ENCODE measurements around the gene LATS2.
"Not testable (repeated sequence)": the region's sequence is repeated elsewhere in the genome, so short reads cannot be mapped to it uniquely, and the experiment has no call there.

The LATS2 gene

DNA sequence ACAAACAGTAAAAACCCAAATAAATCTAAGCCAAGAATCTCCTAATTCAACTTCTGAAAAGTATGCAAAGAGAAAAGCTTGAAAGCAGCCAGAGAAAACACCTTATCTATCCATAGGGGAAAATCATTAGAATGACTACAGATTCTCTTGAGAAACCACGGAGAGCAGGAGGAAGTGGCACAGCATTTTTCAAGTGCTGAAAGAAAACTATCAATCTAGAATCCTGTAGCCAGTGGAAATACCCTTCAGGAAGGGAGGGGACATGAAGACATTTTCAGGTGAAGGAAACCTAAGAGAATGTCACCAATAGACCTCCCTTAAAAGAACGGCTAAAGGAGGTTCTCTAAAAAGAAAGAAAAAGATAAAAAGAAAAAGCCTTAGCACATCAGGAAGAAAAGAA is 92.6 kb downstream of the LATS2 start:
- no peak for DNase-seq (ENCODE audit: low read depth in 1 of 2, low spot score in 1 of 2)

DNA sequence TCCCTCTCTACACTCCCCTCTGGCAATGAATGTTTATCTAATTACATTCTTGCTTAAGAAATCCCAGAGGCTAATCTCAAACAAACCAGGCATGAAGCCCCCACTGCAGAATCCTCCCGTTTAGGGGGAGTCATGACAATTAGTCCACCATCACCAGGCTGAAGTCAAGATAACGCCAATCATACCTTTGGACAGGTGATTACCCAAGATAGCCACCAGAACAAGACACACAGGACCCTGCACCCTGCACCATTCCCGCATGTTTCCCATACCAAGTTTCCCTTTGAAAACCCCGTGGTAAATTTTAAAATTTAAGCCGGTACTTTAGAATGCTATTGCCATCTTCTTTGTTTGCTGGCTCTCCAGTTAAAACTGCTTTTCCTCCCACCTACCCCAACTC is 94.0 kb downstream of the LATS2 start:
- no peak for DNase-seq (ENCODE audit: low read depth in 1 of 2, low spot score in 1 of 2)

DNA sequence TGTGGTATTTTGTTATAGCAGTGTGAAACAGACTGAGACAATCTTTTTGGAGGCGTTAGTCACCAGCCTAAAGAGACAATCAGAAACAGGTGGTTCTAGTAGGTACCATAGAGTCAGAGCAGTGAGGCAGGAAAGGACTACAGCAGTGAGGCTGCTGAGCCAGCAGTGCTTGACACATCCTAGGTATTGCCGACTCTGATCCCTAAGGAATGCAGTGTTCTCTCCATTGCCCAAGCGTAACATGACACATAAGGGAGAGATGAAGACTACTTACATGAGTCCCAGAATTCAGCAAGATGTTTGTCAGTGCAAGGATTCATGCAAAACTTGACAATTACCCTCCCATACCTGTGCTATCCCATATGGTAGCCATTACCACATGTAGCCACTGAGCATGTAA is 96.5 kb downstream of the LATS2 start:
- no peak for DNase-seq (ENCODE audit: low read depth in 1 of 2, low spot score in 1 of 2)

DNA sequence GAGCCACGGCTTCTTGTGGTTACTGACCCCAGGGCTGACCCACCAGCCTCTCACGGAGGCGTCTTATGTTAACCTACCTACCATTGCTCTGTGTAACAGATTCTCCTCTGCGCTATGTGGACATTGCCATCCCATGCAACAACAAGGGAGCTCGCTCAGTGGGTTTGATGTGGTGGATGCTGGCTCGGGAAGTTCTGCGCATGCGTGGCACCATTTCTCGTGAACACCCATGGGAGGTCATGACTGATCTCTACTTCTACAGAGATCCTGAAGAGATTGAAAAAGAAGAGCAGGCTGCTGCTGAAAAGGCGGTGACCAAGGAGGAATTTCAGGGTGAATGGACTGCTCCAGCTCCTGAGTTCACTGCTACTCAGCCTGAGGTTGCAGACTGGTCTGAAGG is 99.7 kb downstream of the LATS2 start:
- DNase-seq (ENCODE audit: low read depth in 1 of 2, low spot score in 1 of 2): not testable (repeated sequence)

DNA sequence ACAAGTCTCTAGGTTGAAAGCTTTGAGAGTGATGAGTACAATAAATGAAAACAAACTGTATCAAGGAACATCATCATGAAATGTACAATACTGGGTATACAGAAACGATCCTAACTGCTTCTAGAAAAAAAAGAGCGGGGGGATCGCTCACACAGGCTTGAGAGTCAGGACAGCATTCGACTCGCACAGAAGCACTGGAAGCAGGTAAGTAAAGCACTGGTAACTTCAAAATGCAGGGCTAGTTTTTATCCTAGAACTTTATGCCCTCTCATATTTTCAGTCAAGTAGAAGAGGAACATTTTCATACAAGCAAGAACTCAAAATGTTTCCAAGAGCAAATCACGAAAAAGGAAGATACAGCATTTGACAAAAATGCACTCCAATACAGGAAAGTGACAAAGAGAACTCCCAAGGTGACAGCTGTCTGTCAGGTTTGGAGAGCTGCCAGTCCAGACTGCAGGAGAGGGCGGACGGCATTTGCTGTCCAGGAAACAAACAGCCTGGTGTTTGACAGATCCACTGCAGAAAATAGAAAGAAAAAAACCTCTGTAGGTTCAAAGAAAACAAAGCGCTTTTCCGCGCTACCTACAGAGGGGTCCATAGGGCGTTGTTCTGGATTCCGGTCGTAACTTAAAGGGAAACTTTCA is 100.6 kb downstream of the LATS2 start:
- DNase-seq (ENCODE audit: low read depth in 1 of 2, low spot score in 1 of 2): no peak

DNA sequence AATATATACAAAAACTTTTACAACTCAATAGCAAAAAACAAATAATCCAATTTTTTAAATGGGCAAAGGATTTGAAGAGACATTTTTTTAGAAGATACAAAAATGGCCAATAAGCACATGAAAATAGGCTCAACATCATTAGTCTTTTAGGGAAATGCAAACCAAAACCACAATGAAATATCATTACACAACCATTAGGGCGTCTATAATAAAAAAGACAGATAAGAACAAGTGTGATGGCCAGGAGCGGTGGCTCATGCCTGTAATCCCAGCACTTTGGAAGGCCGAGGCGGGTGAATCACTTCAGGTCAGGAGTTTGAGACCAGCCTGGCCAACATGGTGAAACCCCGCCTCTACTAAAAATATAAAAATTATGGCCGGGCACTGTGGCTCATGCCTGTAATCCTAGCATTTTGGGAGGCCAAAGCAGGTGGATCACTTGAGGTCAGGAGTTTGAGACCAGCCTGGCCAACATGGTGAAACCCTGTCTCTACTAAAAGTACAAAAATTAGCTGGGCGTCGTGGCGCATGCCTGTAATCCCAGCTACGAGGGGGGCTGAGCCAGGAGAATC is 104.3 kb downstream of the LATS2 start:
- DNase-seq (ENCODE audit: low read depth in 1 of 2, low spot score in 1 of 2): not testable (repeated sequence)

DNA sequence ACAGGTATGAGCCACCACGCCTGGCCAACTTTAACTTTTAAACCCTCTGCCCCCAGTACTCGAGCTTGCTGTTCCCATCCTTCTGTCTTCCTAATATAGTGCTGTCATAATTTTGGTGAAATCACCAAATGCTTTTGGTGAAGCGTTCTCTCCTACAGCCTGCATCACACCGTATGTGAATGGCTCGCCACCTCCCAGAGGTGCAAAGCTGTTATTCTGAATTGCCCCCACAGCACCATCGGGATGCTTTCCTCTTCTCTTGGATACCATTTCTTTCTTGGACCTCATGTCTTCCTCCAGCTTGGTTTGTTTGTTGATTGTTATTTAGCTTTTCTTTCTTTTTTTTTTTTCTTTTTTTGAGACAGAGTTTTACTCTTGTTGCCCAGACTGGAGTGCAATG is 105.9 kb downstream of the LATS2 start:
- no peak for DNase-seq (ENCODE audit: low read depth in 1 of 2, low spot score in 1 of 2)

DNA sequence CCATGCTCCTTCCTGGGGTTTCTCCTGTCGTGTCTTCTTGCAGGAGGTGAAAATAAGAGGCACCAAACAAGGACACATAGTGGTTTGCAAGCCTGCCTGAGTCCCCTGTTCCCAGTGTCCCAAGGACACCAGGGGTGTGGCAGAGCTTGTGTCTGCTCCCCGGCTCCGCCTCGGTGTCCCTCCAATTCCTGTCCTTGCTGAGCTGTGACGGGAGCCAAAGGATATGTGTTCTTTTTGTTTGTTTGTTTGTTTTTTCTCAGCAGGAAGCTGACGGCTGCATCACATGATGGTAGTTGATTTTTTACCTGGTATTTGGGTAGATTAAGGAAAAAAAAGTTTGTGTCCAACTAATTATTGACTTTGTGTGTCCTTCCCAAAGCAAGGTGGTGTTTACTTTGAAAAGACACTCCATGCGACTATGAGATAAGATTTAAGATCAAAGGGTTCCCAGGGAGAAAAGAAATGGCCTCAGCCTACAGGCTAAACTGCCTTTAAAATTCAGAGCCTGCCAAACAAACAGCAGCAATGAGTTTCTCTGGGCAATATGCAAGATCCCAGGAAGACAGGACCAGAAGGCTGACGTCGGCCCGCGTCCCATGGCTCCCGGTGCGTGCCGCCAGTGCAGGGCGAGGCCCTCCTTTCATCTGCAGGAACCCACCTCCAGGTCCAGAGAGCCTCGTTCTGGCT is 108.0 kb downstream of the LATS2 start:
- DNase-seq (ENCODE audit: low read depth in 1 of 2, low spot score in 1 of 2): no peak

DNA sequence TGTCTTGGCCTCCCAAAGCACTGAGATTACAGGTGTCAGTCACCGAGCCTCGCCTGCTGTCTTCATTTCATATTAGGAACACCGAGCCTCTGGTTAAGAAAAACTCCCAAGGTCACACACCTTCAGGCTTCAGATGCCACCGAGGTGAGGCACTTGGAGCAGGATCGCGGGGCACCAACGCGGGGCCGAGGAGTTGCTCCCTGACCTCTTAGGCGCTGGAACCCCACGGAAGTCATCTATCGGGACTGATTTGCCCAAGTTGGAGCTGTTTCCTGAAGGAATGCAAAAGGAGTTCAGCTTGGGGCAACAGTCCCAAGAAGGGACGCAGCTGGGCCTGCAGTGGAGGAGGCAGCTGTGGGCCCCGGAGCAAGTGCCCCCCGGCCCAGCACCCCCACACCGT is 108.5 kb downstream of the LATS2 start:
- no peak for DNase-seq (ENCODE audit: low read depth in 1 of 2, low spot score in 1 of 2)

DNA sequence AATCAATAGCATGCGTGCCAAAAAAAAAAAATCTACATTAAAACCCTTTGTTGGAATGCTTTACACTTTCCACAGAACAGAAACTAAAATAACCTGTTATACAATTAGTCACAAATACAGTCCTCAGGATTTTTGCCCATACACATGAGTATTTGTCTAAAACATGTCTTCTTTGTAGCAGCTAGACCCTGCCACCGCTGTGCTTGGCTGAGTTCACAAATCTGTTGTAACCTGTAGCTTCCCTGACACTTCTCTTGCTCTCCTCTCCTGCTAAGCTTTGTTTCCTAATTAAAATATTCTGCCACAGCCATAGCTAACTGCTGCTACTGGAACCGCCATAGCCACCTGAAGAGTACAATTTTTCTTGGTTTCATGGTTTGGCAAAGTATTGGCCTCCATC is 113.4 kb downstream of the LATS2 start:
- not testable (repeated sequence) for DNase-seq (ENCODE audit: low read depth in 1 of 2, low spot score in 1 of 2)

DNA sequence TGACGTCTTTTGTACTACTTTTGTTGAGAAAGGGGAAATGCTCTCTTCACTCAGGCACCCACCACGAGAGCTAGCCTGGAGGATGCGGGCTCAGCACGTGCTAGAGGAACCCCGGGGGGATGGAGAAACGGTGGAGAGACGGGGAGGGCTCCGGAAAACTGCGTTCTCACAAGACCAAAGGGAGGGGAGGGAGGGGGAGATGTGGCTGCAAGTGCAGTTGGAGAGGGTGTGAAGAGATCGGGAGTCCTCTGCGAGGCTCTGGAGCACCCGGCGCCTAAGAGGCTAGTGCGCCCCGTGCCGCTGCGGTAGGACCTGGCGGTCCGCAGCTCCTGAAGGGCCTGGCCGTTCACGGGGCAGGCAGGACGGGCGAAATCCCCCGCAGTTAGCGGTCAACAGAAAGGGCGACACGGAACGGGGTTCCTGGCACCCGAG is 115.4 kb downstream of the LATS2 start:
- DNase-seq (ENCODE audit: low read depth in 1 of 2, low spot score in 1 of 2): no peak

DNA sequence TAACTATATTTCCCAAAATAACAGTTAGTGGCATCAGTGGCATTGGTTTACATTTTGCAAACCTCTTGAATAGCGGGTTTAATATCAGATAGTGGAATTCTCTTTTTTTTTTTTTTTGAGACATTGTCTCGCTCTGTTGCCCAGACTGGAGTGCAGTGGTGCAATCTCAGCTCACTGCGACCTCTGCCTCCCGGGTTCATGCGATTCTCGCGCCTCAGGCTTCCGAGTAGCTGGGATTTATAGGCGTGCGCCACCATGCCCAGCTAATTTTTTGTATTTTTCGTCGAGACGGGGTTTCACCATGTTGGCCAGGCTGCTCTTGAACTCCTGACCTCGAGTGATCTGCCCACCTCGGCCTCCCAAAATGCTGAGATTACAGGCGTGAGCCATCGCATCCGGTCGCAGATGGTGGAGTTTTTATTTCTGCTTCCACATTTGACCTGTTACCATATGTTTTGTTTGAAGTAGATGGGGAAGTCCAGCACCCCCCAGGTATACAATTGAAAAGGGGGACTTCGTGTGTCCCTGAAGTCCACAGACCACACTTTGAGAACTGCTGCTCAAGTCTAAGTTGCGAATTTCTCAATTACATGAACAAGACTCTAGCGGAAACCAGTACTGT is 118.3 kb downstream of the LATS2 start:
- DNase-seq (ENCODE audit: low read depth in 1 of 2, low spot score in 1 of 2): no peak

DNA sequence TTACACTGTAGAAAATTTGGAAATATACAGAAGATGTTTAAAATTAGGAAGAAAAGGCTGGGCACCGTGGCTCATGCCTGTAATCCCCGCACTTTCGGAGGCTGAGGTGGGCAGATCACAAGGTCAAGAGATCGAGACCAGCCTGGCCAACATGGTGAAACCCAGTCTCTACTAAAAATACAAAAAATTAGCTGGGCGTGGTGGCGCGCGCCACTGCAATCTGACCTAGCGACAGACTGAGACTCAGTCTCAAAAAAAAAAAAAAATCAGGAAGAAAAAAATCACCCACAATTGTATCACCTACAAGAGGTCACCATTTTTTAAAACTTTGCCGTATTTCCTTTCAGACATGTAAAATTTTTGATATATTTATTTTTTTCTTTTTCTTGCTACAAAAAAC is 120.9 kb downstream of the LATS2 start:
- DNase-seq (ENCODE audit: low read depth in 1 of 2, low spot score in 1 of 2): not testable (repeated sequence)

DNA sequence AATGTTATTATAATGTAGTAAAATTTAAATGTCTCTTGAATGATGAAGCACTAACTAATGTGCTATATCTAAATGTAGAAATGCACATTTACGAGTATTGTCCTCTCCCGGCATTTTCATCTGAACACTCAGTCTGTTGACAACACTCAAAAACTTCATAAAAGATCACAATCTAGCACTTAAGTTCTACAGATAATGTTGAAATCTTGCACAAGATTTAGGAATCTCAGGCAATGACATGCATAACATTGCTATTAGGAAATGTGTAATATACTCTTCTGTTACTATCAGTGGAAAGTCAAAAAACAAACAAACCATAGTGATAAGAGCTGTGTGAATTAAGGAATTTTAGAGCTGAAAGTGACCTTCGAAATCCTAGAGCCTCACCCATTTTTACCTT is 121.3 kb downstream of the LATS2 start:
- DNase-seq (ENCODE audit: low read depth in 1 of 2, low spot score in 1 of 2): no peak

DNA sequence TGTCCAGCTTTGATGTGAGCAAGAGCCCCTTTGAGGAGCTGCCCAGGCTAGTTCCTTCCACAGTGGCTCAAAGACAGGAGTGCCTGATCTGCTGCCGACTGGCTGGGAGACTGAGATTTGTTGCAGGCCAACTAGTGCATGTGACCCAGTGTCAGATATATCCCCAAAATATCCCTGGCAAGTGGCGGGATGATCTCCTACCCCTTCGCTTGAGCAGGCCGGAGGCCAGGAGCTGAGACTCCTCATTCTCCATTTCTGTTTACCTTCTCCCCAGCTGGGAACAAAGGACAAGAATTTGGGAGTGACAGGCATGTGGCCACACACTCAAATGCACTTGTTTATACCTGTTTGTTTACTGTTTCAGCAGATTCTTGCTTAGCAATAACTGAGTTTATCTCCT is 121.7 kb downstream of the LATS2 start:
- DNase-seq (ENCODE audit: low read depth in 1 of 2, low spot score in 1 of 2): no peak

DNA sequence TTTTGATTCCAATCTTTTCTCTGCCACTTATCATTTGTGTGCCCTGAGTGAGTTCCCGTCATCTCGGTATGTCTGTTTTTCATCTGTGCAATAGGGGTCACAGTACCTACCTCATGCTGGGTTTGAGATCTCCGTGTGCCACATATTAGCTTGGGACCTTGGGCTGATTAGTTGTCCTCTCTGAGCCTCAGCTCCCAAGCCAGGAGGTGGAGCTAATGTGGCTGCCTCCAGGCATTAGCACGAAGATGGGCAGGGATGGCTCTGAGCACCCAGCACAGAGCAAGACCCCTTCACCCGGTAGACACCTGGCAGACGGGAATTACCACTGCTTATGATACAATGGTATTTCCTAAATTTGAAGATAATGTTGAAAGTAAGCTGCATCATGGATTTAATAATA is 123.1 kb downstream of the LATS2 start:
- DNase-seq (ENCODE audit: low read depth in 1 of 2, low spot score in 1 of 2): no peak

DNA sequence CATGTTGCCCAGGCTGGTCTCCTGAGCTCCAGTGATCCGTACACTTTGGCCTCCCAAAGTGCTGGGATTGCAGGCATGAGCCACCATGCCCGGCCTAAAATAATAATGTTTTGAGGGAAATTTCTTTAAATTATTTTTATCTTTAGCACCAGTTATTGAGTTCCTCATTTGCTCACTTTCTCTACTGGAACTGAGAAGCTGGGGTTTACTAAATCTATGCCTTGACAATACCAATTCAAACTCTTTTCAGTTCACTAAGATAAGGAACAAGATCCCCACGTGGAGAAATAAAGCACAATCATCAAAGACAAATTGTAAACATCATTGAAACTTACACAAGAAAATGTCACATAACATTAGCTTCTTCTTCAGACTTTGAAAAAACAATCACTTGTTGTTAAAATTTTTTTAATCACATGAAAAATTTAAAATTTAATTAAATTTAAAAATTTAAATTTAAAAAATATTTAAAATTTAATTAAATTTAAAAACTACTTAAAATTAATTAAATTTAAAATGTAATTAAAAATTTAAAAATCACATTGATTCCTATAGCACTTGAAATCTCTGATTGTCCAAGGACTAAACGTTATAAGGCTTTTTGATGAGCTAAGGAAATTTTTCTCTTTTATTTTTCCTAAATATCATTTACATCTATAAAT is 133.7 kb downstream of the LATS2 start:
- DNase-seq (ENCODE audit: low read depth in 1 of 2, low spot score in 1 of 2): no peak

DNA sequence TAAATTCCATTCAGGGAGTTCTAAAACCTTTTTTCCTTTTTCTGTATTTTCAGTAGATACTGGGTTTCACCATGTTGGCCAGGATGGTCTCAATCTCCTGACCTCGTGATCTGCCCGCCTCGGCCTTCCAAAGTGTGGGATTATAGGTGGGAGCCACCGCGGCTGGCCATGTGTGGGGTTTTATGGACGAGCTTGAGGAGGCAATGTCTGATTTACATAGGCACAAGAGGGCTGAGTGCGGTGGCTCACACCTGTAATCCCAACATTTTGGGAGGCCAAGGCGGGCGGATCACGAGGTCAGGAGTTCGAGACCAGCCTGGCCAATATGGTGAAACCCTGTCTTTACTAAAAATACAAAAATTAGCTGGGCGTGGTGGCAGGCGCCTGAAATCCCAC is 136.0 kb downstream of the LATS2 start:
- not testable (repeated sequence) for DNase-seq (ENCODE audit: low read depth in 1 of 2, low spot score in 1 of 2)

DNA sequence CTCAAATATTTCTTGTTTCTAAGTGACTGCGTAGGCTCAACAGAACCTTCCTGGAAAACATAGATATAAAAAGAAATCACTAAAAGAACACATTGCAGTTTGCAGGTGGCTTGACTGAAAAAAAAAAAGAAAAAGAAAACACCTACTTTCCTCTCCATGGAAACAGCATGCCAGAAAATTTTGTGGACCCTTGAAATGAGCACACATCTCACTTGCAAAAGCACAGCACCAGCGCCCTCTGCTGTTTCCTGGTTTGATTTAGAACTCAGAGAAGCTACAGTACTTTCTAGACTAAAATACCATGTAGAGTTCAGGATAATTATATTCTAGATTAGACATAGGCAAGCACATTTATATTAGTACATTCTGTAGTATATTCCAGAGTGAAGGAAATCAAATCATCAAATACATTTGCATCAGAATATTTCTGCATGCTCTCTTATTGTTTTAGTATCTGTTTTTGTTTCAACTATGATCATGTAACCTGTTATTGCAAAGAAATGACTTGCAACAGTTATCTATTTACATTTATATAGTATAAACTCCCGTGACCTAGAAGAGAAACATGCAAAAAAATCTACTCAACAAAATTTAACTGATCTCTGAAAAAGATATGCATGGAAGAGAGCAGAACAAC is 136.5 kb downstream of the LATS2 start:
- DNase-seq (ENCODE audit: low read depth in 1 of 2, low spot score in 1 of 2): peak; percentile 22 to 76

DNA sequence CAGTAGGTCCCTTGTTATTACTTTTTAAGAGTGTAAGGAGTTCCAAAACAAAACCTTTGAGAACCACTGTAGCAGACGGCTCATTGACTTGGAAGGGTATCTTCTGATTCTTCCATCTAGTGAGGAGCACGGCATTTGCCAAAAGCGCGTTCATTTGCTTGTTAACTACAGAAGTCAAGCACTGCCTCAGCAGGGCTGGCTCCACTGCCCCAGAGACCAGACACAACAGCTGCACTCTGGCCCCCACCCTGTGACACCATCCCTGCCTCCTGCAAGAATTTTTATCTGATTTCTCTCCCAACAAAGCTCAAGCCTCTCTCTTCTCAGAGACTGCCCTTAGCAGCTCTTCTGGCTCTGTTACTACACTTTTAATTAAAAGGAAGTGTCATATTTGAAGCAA is 138.1 kb downstream of the LATS2 start:
- no peak for DNase-seq (ENCODE audit: low read depth in 1 of 2, low spot score in 1 of 2)

Measured in activated CD4-positive, alpha-beta T cell treated with anti-CD3 and anti-CD28 coated beads, Interleukin-2, amount 50 U/mL, for 24 hours (primary cell).